Ramos (cell line): ENCODE measurements around the gene ATP11A.

Source experiments
- in situ Hi-C: fragments of 300-500 bp; cut with MboI; formaldehyde crosslinking; loops from one replicate; pipeline ENCODE4 v1.14.3; 2022; ENCODE audit warnings: low sequenced_read_pairs; ENCODE audit not compliant: unreplicated experiment

Gene ATP11A

GRCh38 chr13:112771139-112771876 is 81.5 kb downstream of the ATP11A start:
- in situ Hi-C loops, result no loop called here

DNA sequence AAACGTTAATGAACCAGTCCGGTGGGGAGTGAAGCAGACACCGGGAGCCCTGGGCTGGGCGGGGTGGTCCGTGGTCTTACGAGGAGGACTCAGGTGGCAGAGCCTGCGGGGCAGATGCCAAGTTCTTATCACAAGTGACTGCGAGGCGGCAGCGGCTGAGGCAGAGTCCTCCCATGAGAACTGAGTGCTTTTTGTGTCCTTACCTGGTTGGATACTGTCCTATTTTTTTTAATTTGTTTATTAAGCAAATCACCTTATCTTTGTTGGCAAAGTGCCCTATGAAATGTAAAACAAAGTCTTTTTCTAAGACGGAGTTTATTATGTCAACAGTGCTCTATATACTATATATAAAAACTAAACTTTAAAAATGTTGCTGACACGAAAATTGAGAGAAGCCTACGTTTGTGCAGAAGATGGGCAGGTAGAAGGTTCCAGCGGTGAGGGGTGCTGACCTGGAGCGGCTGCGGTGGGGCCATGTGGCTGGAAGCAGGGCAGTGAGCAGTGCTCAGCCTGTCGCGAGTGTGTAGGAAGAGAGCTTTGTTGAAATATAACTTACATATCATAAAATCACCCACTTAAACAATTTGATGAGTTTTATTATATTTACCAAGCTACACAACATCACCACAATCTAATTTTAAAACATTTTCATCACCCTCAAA is 82.2 kb downstream of the ATP11A start:
- in situ Hi-C loops, result no loop called here

DNA sequence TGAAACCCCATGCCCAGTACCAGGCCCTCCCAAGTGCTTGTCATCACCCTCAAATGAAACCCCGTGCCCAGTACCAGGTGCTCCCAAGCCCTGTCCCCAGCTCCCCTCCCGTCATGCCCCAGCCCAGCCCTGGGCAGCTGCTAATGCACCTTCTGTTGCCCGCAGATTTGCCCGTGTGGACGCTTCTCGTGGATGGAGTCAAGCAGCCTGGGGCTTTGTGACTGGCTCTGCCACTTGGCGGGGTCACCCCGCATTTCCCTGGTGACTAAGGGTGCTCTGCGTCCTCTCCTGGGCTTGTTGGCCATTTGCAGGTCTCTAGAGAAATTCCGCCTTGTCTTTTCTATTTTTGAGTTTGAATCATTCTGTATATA is 82.7 kb downstream of the ATP11A start:
- in situ Hi-C loops, result no loop called here

- in situ Hi-C loops, result no loop called here
These were observed 83.1 kb downstream of the ATP11A start for GRCh38 chr13:112772929-112773328.

- in situ Hi-C loops, result no loop called here
These were observed 84.0 kb downstream of the ATP11A start for GRCh38 chr13:112773601-112774447.

- in situ Hi-C loops, result no loop called here
These were observed 84.6 kb downstream of the ATP11A start for GRCh38 chr13:112774448-112774792.

GRCh38 chr13:112774829-112775565 is 85.2 kb downstream of the ATP11A start:
- in situ Hi-C loops, result no loop called here

- in situ Hi-C loops, result no loop called here
These were observed 86.0 kb downstream of the ATP11A start for GRCh38 chr13:112775791-112776279.

DNA sequence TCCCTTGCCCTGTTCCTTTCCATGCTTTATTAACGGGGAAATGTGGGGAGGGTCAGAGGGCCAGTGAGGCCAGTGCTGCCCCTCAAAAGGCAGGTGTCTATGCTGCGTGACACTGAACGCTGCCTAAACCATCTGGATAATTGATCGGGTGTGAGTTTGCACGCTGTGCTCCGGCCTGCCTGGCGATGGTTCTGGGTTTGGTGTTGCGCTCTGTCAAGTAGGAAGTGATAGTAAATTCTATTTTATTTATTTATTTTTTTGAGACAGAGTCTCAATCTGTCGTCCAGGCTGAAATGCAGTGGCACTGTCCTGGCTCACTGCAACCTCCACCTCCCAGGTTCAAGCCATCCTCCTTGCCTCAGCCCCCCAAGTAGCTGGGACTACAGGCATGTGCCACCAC is 86.5 kb downstream of the ATP11A start:
- in situ Hi-C loops, result no loop called here

- in situ Hi-C loops, result no loop called here
These were observed 87.1 kb downstream of the ATP11A start for GRCh38 chr13:112776971-112777370.

GRCh38 chr13:112777637-112778406 is 88.0 kb downstream of the ATP11A start:
- in situ Hi-C loops, result no loop called here

GRCh38 chr13:112779856-112780604 is 90.2 kb downstream of the ATP11A start:
- in situ Hi-C loops, result no loop called here

- in situ Hi-C loops, result no loop called here
These were observed 91.4 kb downstream of the ATP11A start for GRCh38 chr13:112781287-112781686.

DNA sequence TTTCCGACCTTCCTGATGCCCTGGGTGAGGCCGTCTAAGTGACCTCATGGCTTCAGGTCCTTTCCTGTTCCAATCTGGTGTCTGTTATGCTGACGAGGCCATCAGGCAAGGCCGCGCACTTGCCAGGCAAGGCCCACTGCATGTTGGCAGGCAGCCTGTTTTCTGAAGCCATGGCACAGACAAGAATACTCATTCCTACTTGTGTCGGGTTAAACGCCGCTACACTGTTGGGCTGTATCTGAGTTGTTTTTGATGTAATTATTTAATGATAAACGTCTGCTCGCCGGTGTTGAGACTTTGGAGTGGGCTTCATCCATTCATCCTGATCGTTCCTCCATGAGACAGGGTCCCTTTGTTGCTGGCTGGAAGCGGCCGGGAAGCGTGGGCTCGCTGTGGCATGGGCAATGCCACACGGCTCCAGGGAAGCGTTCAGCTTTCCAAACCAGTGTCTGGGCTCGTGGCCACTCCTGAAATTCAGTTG is 92.1 kb downstream of the ATP11A start:
- in situ Hi-C loops, result no loop called here

DNA sequence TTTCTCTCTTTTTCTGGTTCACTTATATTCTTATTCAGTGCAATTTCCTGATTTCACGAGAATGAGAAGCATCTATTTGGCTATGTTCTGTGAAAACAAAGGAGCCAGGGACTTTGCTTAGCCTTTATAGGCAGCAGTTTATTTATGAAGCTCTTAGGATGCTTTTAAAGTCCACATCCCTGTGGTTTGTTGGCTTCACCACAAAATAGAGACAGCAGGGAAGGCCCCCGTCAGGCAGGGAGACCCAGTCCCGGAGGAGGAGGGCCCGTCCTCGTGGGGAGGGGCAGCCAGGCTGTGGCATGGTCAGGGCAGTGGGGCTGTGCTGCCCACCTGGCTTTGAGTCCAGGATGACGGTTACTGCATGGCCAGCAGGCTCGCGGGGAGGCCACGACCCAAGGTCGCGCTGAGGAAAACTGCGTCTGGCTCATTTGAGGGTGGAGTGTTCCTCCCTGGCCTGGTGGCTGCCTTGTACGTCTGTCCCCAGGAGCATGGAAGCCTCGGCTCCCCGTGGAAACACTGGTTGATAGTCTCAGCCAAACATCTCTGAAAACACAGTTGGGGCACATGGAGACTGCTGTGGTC is 92.7 kb downstream of the ATP11A start:
- in situ Hi-C loops, result no loop called here

DNA sequence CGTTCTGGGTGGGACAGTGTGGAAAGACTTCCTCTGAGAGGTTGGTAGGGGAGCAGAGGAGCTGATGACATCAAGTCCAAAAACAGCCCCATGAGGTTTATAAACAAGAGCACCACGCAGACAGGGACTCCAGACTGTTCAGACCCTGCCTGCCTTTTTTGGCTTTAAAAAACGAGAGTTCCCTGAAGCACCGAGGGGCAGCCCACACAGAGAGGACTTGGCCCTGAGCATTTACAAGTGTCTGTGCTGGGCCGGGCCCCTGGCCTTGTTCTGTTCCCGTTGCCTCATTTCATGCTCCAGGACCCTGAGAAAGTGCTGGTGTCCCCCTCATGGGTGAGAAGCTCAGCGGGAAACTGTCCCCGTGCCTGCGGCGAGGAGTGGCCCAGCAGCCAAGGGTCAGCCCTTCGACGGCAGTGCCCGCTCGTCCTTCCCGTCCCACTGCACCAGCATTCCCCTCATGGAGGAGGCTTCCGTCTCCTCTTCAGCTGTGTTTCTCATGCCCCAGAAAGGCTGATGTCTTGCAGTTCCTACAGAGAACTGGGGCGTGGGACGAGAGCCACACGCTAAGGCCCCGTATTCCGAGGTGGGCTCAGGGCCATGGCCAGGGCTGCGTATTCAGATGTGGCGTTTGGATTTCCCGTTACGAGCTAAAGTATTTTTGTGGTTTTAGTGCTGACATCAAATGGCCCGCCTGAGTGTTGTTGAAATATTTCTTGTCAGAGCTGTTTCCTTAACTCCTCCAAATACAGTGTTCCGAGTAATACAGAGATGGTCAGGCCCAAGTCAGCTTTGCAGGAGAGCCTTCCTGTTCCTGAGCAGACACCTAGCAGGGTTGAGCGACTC is 93.5 kb downstream of the ATP11A start:
- in situ Hi-C loops, result no loop called here

- in situ Hi-C loops, result no loop called here
These were observed 94.1 kb downstream of the ATP11A start for GRCh38 chr13:112783978-112784371.
